Mucosa of descending colon (tissue), 3 donors: ENCODE measurements around the gene CDH1. TPM values are rescaled to one million over a fixed set of nuclear protein-coding genes. Genes with fewer than 3 reads are reported as not detected.

Source experiments
- ATAC-seq: fragments of 200-7000 bp; cut with Tn5 transposase; one replicate; pipeline ENCODE4 v1.9.1; 2020; ENCODE audit warnings: mild to moderate bottlenecking, moderate library complexity
- DNase-seq, 3 donors: peaks; one replicate each; pipeline ENCODE4 v3.0.0-alpha.2; 2020
- H3K36me3 ChIP-seq: fragments of 200-600 bp; one replicate; pipeline ENCODE4 v1.8.0; 2021; ENCODE audit warnings: low read depth, mild to moderate bottlenecking
- H3K4me1 ChIP-seq: fragments of 200-600 bp; one replicate; pipeline ENCODE4 v1.8.0; 2021; ENCODE audit warnings: low read depth, mild to moderate bottlenecking
- H3K4me3 ChIP-seq: fragments of 200-600 bp; one replicate; pipeline ENCODE4 v1.8.0; 2021; ENCODE audit warnings: mild to moderate bottlenecking
- H3K9me3 ChIP-seq: fragments of 200-600 bp; one replicate; pipeline ENCODE4 v1.8.0; 2021; ENCODE audit warnings: mild to moderate bottlenecking
- intact Hi-C, 2 donors: fragments of 100-400 bp; cut with DNase I in 1 of 2; cut with micrococcal nuclease in 1 of 2; formaldehyde crosslinking; loops; one replicate each; pipeline versions ENCODE4 v1.11.0 to v1.11.1; 2022; cut with DNase I, micrococcal nuclease
- total RNA-seq, 3 donors: library from RNA; stranded (reverse); fragmentation: NEBNext Ultra II Directional in 2 of 3; extraction: Animal tissue kit (Norgen Biotek cat#: 25700) in 2 of 3; gene quantifications; one replicate each; pipeline versions ENCODE4 v1.2.1 to v1.2.4, GENCODE V29; 2021 to 2023
- TF ChIP-seq, protein P1 (sequence below): fragments of 200-600 bp; IDR thresholded peaks from one replicate; pipeline ENCODE4 v1.8.0; 2022; ENCODE audit warnings: antibody characterized with exemption, mild to moderate bottlenecking
- donor health status: DM: no; HTN: no; CAD: no; lungs with moderate emphysema.
- donor health status: DM: no; HTN: no; CAD: no.
- donor health status: DM: no; HTN: yes; CAD: no.

Gene CDH1
- total RNA-seq, 3 donors from 2014 or later, result 284 to 777 (median 667) TPM

DNA sequence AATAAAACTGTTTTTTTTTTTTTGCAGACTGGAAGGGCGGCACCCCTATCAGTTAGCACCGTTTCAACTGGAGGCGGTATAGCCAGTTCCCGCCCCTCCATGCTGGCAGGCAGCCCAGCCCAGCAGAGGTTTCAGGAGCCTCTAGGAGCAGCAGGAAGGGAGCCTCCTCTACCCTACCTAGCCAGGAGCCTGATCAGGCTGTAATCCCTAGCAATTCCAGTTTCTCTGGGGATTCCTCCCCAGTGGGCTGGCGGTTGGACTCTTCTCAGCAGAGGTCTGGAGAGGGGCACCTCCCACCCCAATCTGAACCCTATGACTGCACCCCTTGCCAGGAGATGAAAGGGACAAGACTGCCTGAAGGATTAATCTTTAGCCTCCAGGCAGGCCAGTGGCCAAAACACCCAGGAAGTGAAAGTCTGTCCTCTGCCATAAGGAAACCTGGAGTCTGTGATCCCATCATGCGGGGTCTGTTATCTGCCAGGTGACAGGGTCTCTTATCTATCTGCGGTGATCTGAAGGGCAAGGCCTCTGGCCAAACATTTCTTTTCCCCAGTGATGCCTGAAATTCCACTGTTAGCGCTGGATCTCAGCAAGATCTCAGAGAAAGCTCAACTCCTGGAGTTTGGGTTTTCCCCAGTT is 4.9 kb upstream of the CDH1 start:
- TF ChIP-seq, protein P1, sequence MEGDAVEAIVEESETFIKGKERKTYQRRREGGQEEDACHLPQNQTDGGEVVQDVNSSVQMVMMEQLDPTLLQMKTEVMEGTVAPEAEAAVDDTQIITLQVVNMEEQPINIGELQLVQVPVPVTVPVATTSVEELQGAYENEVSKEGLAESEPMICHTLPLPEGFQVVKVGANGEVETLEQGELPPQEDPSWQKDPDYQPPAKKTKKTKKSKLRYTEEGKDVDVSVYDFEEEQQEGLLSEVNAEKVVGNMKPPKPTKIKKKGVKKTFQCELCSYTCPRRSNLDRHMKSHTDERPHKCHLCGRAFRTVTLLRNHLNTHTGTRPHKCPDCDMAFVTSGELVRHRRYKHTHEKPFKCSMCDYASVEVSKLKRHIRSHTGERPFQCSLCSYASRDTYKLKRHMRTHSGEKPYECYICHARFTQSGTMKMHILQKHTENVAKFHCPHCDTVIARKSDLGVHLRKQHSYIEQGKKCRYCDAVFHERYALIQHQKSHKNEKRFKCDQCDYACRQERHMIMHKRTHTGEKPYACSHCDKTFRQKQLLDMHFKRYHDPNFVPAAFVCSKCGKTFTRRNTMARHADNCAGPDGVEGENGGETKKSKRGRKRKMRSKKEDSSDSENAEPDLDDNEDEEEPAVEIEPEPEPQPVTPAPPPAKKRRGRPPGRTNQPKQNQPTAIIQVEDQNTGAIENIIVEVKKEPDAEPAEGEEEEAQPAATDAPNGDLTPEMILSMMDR, result no peak
- intact Hi-C loops, result no loop called here
- DNase-seq (peak; percentile 93 to 94 (median 94)), ATAC-seq (peak; percentile 98)
- Histone ChIP-seq H3K4me1 (peaks cover 4% of the 10 kb centered on the region), H3K4me3 (no peak overlapping the region), H3K36me3 (no peaks in the 10 kb centered on the region), H3K9me3 (no peaks in the 10 kb centered on the region)

DNA sequence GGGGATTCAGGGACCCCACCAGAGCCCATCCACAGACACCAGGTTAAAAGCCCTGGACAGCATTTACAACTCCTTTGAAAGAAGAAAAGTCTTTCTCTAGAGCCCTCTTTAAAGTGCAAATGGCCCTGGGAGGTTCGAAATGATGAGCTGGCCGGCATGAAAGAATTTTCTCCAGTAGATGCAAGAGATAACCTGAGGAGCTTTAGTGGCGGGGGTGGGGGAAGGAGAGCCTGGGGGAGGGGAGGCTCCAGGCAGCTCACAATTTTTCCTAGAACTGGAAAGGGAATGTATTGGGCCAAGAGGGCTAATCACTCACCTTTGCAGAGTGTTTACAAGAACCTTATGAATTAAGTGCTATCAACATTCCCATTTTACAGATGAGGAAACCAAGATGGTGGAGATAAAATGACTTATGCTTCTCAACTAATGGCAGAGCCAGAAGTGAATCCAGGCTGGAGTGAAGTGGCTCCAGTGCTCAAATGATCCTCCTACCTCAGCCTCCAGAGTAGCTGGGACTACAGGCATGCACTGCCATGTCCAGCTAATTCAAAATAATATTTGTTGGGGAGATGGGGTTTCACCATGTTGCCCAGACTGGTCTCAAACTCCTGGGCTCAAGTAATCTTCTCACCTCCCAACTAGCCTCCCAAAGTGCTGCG is 4.2 kb upstream of the CDH1 start:
- no peak for ATAC-seq
- Histone ChIP-seq H3K9me3 (no peaks in the 10 kb centered on the region), H3K36me3 (no peaks in the 10 kb centered on the region), H3K4me3 (no peak overlapping the region), H3K4me1 (peaks cover 4% of the 10 kb centered on the region)
- DNase-seq, result no peak
- TF ChIP-seq, protein P1, result no peak
- intact Hi-C loops, result no loop called here

DNA sequence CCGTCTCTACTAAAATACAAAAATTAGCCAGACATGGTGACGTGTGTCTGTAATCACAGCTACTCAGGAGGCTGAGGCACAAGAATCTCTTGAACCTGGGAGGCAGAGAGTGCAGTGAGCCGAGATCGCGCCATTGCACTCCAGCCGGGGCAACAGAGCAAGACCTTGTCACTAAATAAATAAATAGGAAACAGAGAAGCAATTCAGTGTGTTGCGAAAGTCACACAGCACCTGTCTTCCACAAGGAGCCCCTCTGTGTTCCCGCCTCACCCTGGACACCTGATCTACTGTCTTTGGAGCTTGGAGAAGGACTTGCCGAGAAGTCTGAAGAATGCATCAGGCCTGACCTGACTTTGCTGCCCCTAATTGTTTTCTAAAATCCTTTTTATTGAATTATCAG is 3.5 kb upstream of the CDH1 start:
- H3K9me3 ChIP-seq, result no peaks in the 10 kb centered on the region
- peaks cover 4% of the 10 kb centered on the region for H3K4me1 ChIP-seq
- ATAC-seq, result no peak
- no peaks in the 10 kb centered on the region for H3K36me3 ChIP-seq
- peak in 1 of 3 donors; percentile 18 for DNase-seq
- no peak overlapping the region for H3K4me3 ChIP-seq
- intact Hi-C loops, result no loop called here
- TF ChIP-seq, protein P1, result no peak

DNA sequence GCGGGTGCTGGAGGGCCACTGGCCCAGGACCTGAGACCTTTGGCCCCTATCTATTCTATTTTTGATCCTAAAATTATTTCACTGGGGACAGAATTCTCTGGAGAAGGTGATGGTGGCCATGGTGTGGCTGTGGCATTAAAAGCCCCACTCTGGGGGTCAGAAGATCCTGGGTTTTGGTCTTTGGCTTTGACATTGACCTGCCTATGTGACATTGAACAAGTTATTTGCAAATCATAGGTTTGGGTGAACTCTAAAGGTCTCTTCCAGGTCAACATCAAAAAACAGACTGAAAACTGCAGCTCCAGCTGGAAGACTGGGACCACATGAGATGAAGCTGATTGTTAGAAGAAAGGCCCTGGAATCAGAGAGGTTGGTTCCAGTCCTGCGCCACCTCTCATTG is 2.3 kb upstream of the CDH1 start:
- Histone ChIP-seq H3K9me3 (no peaks in the 10 kb centered on the region), H3K36me3 (no peaks in the 10 kb centered on the region), H3K4me1 (peaks cover 9% of the 10 kb centered on the region), H3K4me3 (no peak overlapping the region)
- ATAC-seq, result no peak
- no peak for DNase-seq
- TF ChIP-seq, protein P1, result no peak
- intact Hi-C loops, result no loop called here

DNA sequence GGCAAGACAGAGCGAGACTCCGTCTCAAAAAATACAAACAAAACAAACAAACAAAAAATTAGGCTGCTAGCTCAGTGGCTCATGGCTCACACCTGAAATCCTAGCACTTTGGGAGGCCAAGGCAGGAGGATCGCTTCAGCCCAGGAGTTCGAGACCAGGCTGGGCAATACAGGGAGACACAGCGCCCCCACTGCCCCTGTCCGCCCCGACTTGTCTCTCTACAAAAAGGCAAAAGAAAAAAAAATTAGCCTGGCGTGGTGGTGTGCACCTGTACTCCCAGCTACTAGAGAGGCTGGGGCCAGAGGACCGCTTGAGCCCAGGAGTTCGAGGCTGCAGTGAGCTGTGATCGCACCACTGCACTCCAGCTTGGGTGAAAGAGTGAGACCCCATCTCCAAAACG is 531 bp upstream of the CDH1 start:
- DNase-seq, result peak in 1 of 3 donors; percentile 44
- H3K9me3 ChIP-seq, result no peaks in the 10 kb centered on the region
- H3K36me3 ChIP-seq, result no peaks in the 10 kb centered on the region
- intact Hi-C loops, result no loop called here
- H3K4me1 ChIP-seq, result peaks cover 25% of the 10 kb centered on the region
- no peak for ATAC-seq
- TF ChIP-seq, protein P1, result no peak
- no peak overlapping the region for H3K4me3 ChIP-seq
